Vagina (tissue), 2 donors: Measurements from ENCODE around the gene CYP3A4. TPM values are rescaled to one million over a fixed set of nuclear protein-coding genes. Genes with fewer than 3 reads are reported as not detected.
"Not testable (repeated sequence)": the region's sequence is repeated elsewhere in the genome, so short reads cannot be mapped to it uniquely, and the experiment has no call there.

Source experiments
- DNase-seq, 2 donors: peaks; one replicate each; pipeline ENCODE4 v3.0.0-alpha.2; 2017; ENCODE audit errors: extremely low spot score in 2 of 2
- H3K27ac ChIP-seq: fragments of 200-600 bp; sonication (generic); one replicate; pipeline ENCODE4 v1.5.1; 2019
- H3K27me3 ChIP-seq: fragments of 200-600 bp; sonication (generic); one replicate; pipeline ENCODE4 v1.5.1; 2019
- H3K36me3 ChIP-seq, 2 donors: fragments of 200-600 bp; sonication (generic); one replicate each; pipeline ENCODE4 v1.5.1; 2017 to 2019
- H3K4me1 ChIP-seq: fragments of 200-600 bp; sonication (generic); one replicate; pipeline ENCODE4 v1.5.1; 2019
- H3K4me3 ChIP-seq, 2 donors: fragments of 200-600 bp; sonication (generic); 1 replicate in 1 of 2; 2 replicates in 1 of 2; pipeline ENCODE4 v1.5.1; 2016 to 2019
- H3K9me3 ChIP-seq: fragments of 200-600 bp; sonication (generic); one replicate; pipeline ENCODE4 v1.5.1; 2019
- POLR2A ChIP-seq, 2 donors: fragments of 450-650 bp; IDR thresholded peaks; one replicate each; pipeline ENCODE4 v1.6.1; 2017; ENCODE audit warnings: antibody characterized with exemption in 2 of 2, mild to moderate bottlenecking in 2 of 2, moderate library complexity in 2 of 2
- POLR2AphosphoS5 ChIP-seq, 2 donors: sonication (generic); formaldehyde crosslinking; IDR thresholded peaks; one replicate each; pipeline ENCODE4 v1.9.0; 2017; ENCODE audit warnings: antibody characterized with exemption in 2 of 2, mild to moderate bottlenecking in 2 of 2, low read depth in 1 of 2; ENCODE audit not compliant: insufficient read depth in 1 of 2
- intact Hi-C: fragments of 100-400 bp; cut with DNase I; formaldehyde crosslinking; loops from one replicate; pipeline ENCODE4 v1.15.1; 2023
- total RNA-seq: library from RNA; depleted of rRNA; stranded (reverse); fragments of >200 nt; gene quantifications from one replicate; pipeline ENCODE4 v1.2.3, GENCODE V29; 2016
- TF ChIP-seq, protein P1 (sequence below), 3 experiments: fragments of 450-650 bp in 2 of 3; fragments of 200-600 bp in 1 of 3; sonication (generic) in 1 of 3; IDR thresholded peaks; one replicate each; pipeline ENCODE4 v1.5.1; 2017 to 2019; ENCODE audit warnings: antibody characterized with exemption in 3 of 3, mild to moderate bottlenecking in 2 of 3, moderate library complexity in 2 of 3

Gene CYP3A4
- total RNA-seq, 1 donor from 2014 or later, result not detected

DNA sequence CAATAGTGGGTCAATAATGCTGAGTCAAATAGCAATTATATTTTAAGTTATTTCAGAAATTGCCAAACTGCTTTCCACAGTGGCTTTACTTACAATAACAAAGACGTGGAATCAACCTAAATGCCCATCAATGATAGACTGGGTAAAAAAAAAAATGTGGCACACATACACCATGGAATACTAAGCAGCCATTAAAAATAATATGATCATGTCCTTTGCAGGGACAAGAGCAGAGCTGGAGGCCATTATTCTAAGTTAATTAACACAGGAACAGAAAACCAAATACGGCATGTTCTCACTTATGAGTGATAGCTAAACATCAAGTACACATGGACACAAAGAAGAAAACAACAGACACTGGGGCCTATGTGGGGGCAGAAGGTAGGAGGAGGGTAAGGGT is 15.0 kb upstream of the CYP3A4 start:
- intact Hi-C loops, result no loop called here
- no peaks in the 10 kb centered on the region for H3K9me3 ChIP-seq
- no peak for TF ChIP-seq POLR2AphosphoS5 (IDR thresholded peaks at IDR 0.05; ENCODE audit: insufficient read depth in 1 of 2, low read depth in 1 of 2)
- no peak for TF ChIP-seq POLR2A (IDR thresholded peaks at IDR 0.05)
- TF ChIP-seq, protein P1, sequence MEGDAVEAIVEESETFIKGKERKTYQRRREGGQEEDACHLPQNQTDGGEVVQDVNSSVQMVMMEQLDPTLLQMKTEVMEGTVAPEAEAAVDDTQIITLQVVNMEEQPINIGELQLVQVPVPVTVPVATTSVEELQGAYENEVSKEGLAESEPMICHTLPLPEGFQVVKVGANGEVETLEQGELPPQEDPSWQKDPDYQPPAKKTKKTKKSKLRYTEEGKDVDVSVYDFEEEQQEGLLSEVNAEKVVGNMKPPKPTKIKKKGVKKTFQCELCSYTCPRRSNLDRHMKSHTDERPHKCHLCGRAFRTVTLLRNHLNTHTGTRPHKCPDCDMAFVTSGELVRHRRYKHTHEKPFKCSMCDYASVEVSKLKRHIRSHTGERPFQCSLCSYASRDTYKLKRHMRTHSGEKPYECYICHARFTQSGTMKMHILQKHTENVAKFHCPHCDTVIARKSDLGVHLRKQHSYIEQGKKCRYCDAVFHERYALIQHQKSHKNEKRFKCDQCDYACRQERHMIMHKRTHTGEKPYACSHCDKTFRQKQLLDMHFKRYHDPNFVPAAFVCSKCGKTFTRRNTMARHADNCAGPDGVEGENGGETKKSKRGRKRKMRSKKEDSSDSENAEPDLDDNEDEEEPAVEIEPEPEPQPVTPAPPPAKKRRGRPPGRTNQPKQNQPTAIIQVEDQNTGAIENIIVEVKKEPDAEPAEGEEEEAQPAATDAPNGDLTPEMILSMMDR (IDR thresholded peaks at IDR 0.05), result no peak

DNA sequence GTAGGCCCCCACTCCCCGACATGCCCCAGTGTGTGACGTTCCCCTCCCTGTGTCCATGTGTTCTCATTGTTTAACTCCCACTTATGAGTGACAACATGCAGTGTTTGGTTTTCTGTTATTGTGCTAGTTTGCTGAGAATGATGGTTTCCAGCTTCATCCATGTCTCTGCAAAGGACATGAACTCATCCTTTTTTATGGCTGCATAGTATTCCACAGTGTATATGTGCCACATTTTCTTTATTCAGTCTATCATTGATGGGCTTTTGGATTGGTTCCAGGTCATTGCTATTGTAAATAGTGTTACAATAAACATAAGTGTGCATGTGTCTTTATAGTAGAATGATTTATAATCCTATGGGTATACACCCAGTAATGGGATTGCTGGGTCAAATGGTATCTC is 11.9 kb upstream of the CYP3A4 start:
- H3K4me3 ChIP-seq, H3K36me3 ChIP-seq, H3K4me1 ChIP-seq, intact Hi-C loops, H3K27ac ChIP-seq, DNase-seq, H3K27me3 ChIP-seq, H3K9me3 ChIP-seq: not testable (repeated sequence)

More for the DNA sequence above, 15.0 kb upstream of the CYP3A4 start:
- Histone ChIP-seq H3K27me3 (no peaks in the 10 kb centered on the region), H3K4me1 (no peaks in the 10 kb centered on the region), H3K36me3 (no peaks in the 10 kb centered on the region), H3K4me3 (no peak overlapping the region), H3K27ac (no peak overlapping the region)
- DNase-seq, result no peak

DNA sequence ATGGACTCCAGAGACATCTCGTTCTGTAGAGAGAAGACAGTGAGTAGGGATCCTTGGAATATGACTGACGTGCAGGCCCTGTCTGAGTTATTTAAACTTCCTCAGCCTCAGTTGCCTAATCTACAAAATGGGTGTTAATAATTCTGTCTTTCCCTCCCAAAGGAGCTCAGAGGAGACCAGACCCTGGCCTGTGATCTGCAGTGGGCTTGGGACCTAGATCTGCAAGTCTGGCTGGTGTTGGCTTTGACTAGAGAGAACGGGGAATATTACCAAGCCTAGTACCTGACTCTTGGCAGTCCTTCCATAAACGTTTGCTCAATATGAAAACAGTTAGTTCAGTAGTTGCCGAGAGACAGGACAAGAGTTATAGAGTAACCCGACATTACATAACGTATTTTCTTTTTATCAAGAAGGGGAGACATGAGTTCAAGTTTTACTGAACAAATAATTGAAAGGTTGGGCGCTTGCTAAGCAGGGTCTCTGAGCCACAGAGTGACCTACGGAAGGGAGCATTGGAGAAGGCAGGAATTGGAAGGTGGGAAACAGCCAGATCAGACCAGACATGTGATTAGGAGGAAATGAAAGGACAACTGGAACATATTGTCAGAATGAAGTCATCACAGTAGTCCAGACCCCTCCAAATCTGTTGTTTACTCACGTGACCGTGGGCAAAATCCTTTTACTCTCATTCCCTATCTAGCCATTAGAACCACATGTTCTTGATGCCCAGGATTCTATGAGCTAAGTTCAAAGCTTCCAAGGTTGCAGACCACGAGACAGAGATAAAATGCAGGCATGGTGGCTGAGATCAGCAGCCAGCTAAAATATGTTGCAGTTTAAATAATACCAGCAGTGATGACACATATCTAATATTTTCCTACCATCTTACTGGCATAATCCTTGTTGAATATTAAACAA is 10.9 kb upstream of the CYP3A4 start:
- TF ChIP-seq POLR2AphosphoS5 (IDR thresholded peaks at IDR 0.05; ENCODE audit: insufficient read depth in 1 of 2, low read depth in 1 of 2), result no peak
- TF ChIP-seq POLR2A (IDR thresholded peaks at IDR 0.05), result no peak
- TF ChIP-seq, protein P1 (IDR thresholded peaks at IDR 0.05), result no peak
- H3K27ac ChIP-seq, result no peak overlapping the region
- no peak for DNase-seq
- H3K4me3 ChIP-seq, result no peak overlapping the region
- H3K9me3 ChIP-seq, result no peaks in the 10 kb centered on the region
- no peaks in the 10 kb centered on the region for H3K4me1 ChIP-seq
- H3K27me3 ChIP-seq, result no peaks in the 10 kb centered on the region
- intact Hi-C loops, result no loop called here
- no peaks in the 10 kb centered on the region for H3K36me3 ChIP-seq

DNA sequence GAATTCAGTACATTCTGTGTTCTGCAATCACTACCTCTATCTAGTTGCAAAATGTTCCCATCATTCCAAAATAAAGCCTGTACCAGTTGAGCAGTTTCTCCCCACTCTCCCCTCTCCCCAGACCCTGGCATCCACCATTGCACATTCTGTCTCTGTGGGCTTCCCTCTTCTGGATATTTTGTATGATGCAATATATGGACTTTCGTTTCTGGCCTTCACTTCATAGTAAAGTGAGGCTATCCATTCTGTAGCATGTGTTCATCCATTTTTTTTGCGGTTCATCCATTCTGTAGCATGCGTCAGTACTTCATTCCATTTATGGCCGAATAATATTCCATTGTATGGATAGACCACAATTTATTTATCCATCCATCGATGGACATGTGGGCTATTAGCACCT is 9.5 kb upstream of the CYP3A4 start:
- H3K4me1 ChIP-seq, result no peaks in the 10 kb centered on the region
- TF ChIP-seq, protein P1 (IDR thresholded peaks at IDR 0.05), result no peak
- TF ChIP-seq POLR2AphosphoS5 (IDR thresholded peaks at IDR 0.05; ENCODE audit: insufficient read depth in 1 of 2, low read depth in 1 of 2), result no peak
- TF ChIP-seq POLR2A (IDR thresholded peaks at IDR 0.05), result no peak
- intact Hi-C loops, result no loop called here
- H3K27me3 ChIP-seq, result no peaks in the 10 kb centered on the region
- no peaks in the 10 kb centered on the region for H3K36me3 ChIP-seq
- no peak overlapping the region for H3K27ac ChIP-seq
- H3K9me3 ChIP-seq, result no peaks in the 10 kb centered on the region
- H3K4me3 ChIP-seq, result no peak overlapping the region
- DNase-seq, result no peak

DNA sequence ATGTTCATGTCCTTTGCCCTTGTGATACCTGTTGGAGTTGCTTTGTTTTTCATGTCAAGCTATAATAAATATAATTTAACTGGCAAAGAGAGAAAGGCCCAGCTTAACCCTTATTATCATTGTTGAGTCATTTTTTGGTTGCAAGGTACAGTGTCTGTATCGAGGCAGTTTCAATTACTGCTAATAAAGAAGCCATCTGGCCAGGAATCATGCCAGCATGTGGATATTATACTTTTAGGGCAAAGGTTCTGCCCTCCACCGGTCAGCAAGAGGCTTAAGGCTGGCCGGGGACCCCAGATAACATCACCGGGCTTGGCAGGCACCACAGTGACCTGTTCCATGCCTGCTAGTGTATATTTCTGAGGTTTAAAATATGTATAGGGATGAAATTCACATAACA is 9.0 kb upstream of the CYP3A4 start:
- Histone ChIP-seq H3K4me3 (no peak overlapping the region), H3K36me3 (no peaks in the 10 kb centered on the region), H3K27ac (no peak overlapping the region), H3K4me1 (no peaks in the 10 kb centered on the region), H3K9me3 (no peaks in the 10 kb centered on the region), H3K27me3 (no peaks in the 10 kb centered on the region)
- TF ChIP-seq, protein P1 (IDR thresholded peaks at IDR 0.05), result no peak
- no peak for TF ChIP-seq POLR2AphosphoS5 (IDR thresholded peaks at IDR 0.05; ENCODE audit: insufficient read depth in 1 of 2, low read depth in 1 of 2)
- no peak for TF ChIP-seq POLR2A (IDR thresholded peaks at IDR 0.05)
- no peak for DNase-seq
- intact Hi-C loops, result no loop called here
